Measurements from ENCODE around the gene PPFIBP1.

DNA sequence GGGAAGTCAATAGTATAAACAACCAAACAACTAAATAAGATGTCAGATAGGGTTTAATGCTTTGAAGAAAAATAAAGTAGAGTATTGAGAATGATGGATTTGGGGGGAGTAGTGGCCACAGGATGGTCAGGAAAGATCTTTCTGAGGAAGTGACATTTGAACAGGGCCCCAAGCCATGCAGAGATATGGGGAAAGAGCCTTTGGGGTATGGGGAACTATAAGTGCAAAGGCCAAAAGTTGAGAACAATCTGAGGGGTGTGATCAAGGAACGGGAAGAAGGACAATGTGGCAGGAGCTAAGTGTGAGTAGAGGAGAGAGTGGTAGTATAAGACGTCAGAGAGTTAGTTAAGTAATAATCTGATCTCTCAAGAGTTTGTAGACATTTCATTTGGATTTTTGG is 188.0 kb downstream of the PPFIBP1 start:
- TF ChIP-seq GATA2 (IDR thresholded peaks at IDR 0.05; ENCODE audit: low read depth, low read length) (no peak), GATA3 (IDR thresholded peaks at IDR 0.05; ENCODE audit: low read depth, low read length) (no peak)
